IgD-negative memory B cell (primary cell): Measurements from ENCODE around the gene NME9. TPM values are rescaled to one million over a fixed set of nuclear protein-coding genes. Genes with fewer than 3 reads are reported as not detected.

Experiments
- H3K27ac Mint-ChIP-seq, 3 donors: one replicate each; pipeline ENCODE4 v1.8.0; 2020 to 2022; ENCODE audit warnings: mild to moderate bottlenecking in 3 of 3, mixed read lengths in 3 of 3, moderate library complexity in 1 of 3
- H3K27me3 Mint-ChIP-seq: one replicate; pipeline ENCODE4 v1.8.0; 2021; ENCODE audit warnings: mixed read lengths
- H3K36me3 Mint-ChIP-seq: one replicate; pipeline ENCODE4 v1.8.0; 2020; ENCODE audit warnings: mild to moderate bottlenecking, mixed read lengths
- H3K4me1 Mint-ChIP-seq, 3 donors: one replicate each; pipeline ENCODE4 v1.8.0; 2020 to 2022; ENCODE audit warnings: mixed read lengths in 3 of 3, mild to moderate bottlenecking in 1 of 3
- H3K4me3 Mint-ChIP-seq, 4 donors: one replicate each; pipeline ENCODE4 v1.8.0; 2020 to 2022; ENCODE audit warnings: mild to moderate bottlenecking in 4 of 4, mixed read lengths in 4 of 4, moderate library complexity in 3 of 4
- H3K9me3 Mint-ChIP-seq, 3 donors: one replicate each; pipeline ENCODE4 v1.8.0; 2020 to 2021; ENCODE audit warnings: mixed read lengths in 3 of 3, mild to moderate bottlenecking in 1 of 3
- polyA plus RNA-seq: library from polyadenylated mRNA; unstranded; fragments of 300-500 nt; fragmentation: Illumina TruSeq; gene quantifications from one replicate; pipeline ENCODE4 v1.2.3, GENCODE V29; 2021

NME9 gene
- polyA plus RNA-seq, 1 donor from 2014 or later = 0.29 TPM

GRCh38 chr3:138354376-138354775 lies 24.7 kb upstream of the NME9 start:
- Mint-ChIP-seq H3K27me3 (peaks cover 36% of the 10 kb centered on the region), H3K27ac (no peak overlapping the region)

DNA sequence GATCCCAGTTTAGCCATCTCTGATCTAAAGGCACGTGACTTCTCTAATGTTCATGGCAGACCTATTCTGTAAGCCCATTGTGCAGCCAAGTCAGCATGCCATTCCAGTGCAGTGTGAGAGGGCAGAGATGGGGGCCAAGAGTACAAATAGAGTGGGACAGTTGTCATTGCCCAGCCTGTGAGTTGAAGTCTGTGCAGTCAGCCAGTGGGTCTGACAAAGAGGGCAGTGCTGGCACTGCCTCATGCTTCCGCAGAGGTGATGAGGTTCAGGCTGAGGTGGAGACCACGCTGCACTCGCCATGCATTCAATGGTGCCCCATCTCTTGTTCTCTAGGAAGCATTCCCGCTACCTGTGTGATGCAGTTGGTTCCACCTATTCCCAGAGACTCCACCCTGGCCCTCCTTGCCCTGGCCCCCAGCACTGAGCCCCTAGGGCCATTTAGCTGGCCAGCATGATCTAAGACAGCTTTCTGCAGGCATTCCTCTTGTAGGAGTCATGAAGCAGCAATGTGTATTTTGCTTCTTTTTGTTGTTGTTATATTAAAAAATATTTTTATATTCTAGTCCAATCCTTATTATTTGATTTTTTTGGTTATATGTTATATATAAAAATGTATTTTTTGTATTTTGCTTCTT lies 22.4 kb upstream of the NME9 start:
- Mint-ChIP-seq H3K36me3 (peaks cover 2% of the 10 kb centered on the region), H3K9me3 (peaks cover 0 to 5% (median 2%) of the 10 kb centered on the region in 3 donors), H3K27ac (no peak overlapping the region), H3K4me1 (peaks cover 4 to 7% (median 4%) of the 10 kb centered on the region in 3 donors), H3K4me3 (no peak overlapping the region), H3K27me3 (peaks cover 46% of the 10 kb centered on the region)

More at GRCh38 chr3:138354376-138354775, 24.7 kb upstream of the NME9 start:
- peaks cover 0 to 2% (median 0%) of the 10 kb centered on the region in 3 donors for H3K9me3 Mint-ChIP-seq
- H3K36me3 Mint-ChIP-seq = peaks cover 2% of the 10 kb centered on the region
- H3K4me3 Mint-ChIP-seq = no peak overlapping the region
- no peaks in the 10 kb centered on the region for H3K4me1 Mint-ChIP-seq

GRCh38 chr3:138351151-138351550 lies 21.5 kb upstream of the NME9 start:
- no peak overlapping the region for H3K27ac Mint-ChIP-seq
- peaks cover 4 to 7% (median 4%) of the 10 kb centered on the region in 3 donors for H3K4me1 Mint-ChIP-seq
- no peak overlapping the region for H3K4me3 Mint-ChIP-seq
- peaks cover 2% of the 10 kb centered on the region for H3K36me3 Mint-ChIP-seq
- H3K27me3 Mint-ChIP-seq = peaks cover 55% of the 10 kb centered on the region
- peaks cover 0 to 5% (median 2%) of the 10 kb centered on the region in 3 donors for H3K9me3 Mint-ChIP-seq

GRCh38 chr3:138349926-138350665 lies 20.4 kb upstream of the NME9 start:
- peak overlapping the region in 1 of 4 donors; percentile 9 for H3K4me3 Mint-ChIP-seq
- peaks cover 59% of the 10 kb centered on the region for H3K27me3 Mint-ChIP-seq

GRCh38 chr3:138348754-138349739 lies 19.4 kb upstream of the NME9 start:
- Mint-ChIP-seq H3K9me3 (peaks cover 0 to 2% (median 2%) of the 10 kb centered on the region in 3 donors), H3K4me1 (peaks cover 4 to 7% (median 4%) of the 10 kb centered on the region in 3 donors), H3K27ac (no peak overlapping the region), H3K27me3 (peaks cover 69% of the 10 kb centered on the region), H3K36me3 (peaks cover 2% of the 10 kb centered on the region), H3K4me3 (peak overlapping the region in 1 of 4 donors; percentile 46)

More at GRCh38 chr3:138349926-138350665, 20.4 kb upstream of the NME9 start:
- Mint-ChIP-seq H3K9me3 (peaks cover 0 to 5% (median 2%) of the 10 kb centered on the region in 3 donors), H3K36me3 (peaks cover 2% of the 10 kb centered on the region), H3K27ac (no peak overlapping the region), H3K4me1 (peaks cover 4 to 7% (median 4%) of the 10 kb centered on the region in 3 donors)

GRCh38 chr3:138347960-138348753 lies 18.5 kb upstream of the NME9 start, which contains the start of gene MRAS:
TSS of gene MRAS (plus strand) at chr3:138348579. CDS start at chr3:138372884, 24,305 bp downstream.
- H3K27ac Mint-ChIP-seq = peak within 1 kb of the TSS in 1 of 3 donors; percentile 91
- peaks cover 64% of the 10 kb centered on the region for H3K27me3 Mint-ChIP-seq
- H3K4me1 Mint-ChIP-seq = peaks cover 4 to 7% (median 4%) of the 10 kb centered on the region in 3 donors
- peaks cover 2% of the 10 kb centered on the region for H3K36me3 Mint-ChIP-seq
- H3K4me3 Mint-ChIP-seq = peak within 1 kb of the TSS; percentile 54 to 87 (median 75)
- peaks cover 0 to 2% (median 2%) of the 10 kb centered on the region in 3 donors for H3K9me3 Mint-ChIP-seq

- peaks cover 0 to 8% (median 4%) of the 10 kb centered on the region in 3 donors for H3K9me3 Mint-ChIP-seq
- no peak overlapping the region for H3K4me3 Mint-ChIP-seq
Observed at GRCh38 chr3:138344754-138345153, 15.1 kb upstream of the NME9 start.

DNA sequence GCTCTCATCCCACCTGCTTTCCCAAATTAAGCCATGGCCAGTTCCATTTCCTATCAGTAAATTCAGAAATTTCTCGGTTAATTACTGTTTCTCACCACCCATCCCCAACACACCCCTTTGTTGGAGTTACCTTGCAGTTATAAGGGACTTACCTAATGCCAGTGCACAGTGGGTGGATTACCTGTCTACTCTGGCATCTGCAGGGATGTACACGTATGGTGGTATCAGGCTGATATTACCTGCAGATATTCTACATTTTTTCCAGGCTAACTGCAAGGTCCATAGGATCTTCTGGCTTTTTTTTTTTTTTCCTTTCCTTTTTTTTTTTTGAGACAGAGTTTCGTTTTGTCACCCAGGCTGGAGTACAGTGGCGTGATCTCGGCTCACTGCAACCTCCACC lies 10.9 kb upstream of the NME9 start:
- H3K9me3 Mint-ChIP-seq = peaks cover 0 to 6% (median 3%) of the 10 kb centered on the region in 3 donors
- H3K4me3 Mint-ChIP-seq = no peak overlapping the region
- no peaks in the 10 kb centered on the region for H3K4me1 Mint-ChIP-seq
- H3K36me3 Mint-ChIP-seq = peaks cover 1% of the 10 kb centered on the region
- H3K27me3 Mint-ChIP-seq = peaks cover 35% of the 10 kb centered on the region
- no peak overlapping the region for H3K27ac Mint-ChIP-seq

More at GRCh38 chr3:138344754-138345153, 15.1 kb upstream of the NME9 start:
- H3K4me1 Mint-ChIP-seq = peaks cover 4 to 7% (median 4%) of the 10 kb centered on the region in 3 donors
- peaks cover 60% of the 10 kb centered on the region for H3K27me3 Mint-ChIP-seq
- H3K36me3 Mint-ChIP-seq = peaks cover 2% of the 10 kb centered on the region
- no peak overlapping the region for H3K27ac Mint-ChIP-seq

- Mint-ChIP-seq H3K4me3 (peak overlapping the region in 1 of 4 donors; percentile 16), H3K27ac (no peak overlapping the region), H3K27me3 (peaks cover 23% of the 10 kb centered on the region)
Observed at GRCh38 chr3:138338811-138339210, 9.2 kb upstream of the NME9 start.

GRCh38 chr3:138338244-138338643 lies 8.6 kb upstream of the NME9 start:
- Mint-ChIP-seq H3K27ac (no peak overlapping the region), H3K9me3 (peaks cover 0 to 6% (median 3%) of the 10 kb centered on the region in 3 donors), H3K4me1 (no peaks in the 10 kb centered on the region), H3K36me3 (peaks cover 1% of the 10 kb centered on the region), H3K4me3 (no peak overlapping the region), H3K27me3 (peaks cover 23% of the 10 kb centered on the region)

More at GRCh38 chr3:138338811-138339210, 9.2 kb upstream of the NME9 start:
- Mint-ChIP-seq H3K36me3 (peaks cover 1% of the 10 kb centered on the region), H3K4me1 (no peaks in the 10 kb centered on the region), H3K9me3 (peaks cover 0 to 6% (median 3%) of the 10 kb centered on the region in 3 donors)

GRCh38 chr3:138336454-138336999 lies 6.9 kb upstream of the NME9 start:
- H3K36me3 Mint-ChIP-seq = peaks cover 1% of the 10 kb centered on the region
- no peak overlapping the region for H3K4me3 Mint-ChIP-seq
- H3K4me1 Mint-ChIP-seq = peaks cover 0 to 5% (median 3%) of the 10 kb centered on the region in 3 donors
- peaks cover 0 to 1% (median 0%) of the 10 kb centered on the region in 3 donors for H3K9me3 Mint-ChIP-seq
- no peak overlapping the region for H3K27ac Mint-ChIP-seq
- H3K27me3 Mint-ChIP-seq = peaks cover 14% of the 10 kb centered on the region

DNA sequence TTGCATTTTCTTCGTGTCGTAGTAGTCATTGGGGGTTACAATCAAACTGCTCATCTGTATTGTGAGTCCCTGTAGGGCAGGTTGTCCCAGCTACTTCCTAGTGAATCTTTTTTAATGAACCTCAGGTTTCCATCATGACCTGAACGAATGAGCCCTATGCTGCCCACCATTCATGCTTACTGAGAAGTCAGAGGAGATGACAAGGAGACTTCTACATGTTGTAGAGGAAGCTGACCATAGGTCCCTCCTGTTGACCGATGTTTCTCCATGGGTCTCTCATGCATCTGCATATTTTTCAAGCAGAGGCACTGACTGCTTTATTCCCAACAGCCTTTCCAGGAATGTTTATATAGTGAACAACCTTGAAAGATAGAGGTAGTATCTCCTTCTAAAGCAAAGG lies 5.0 kb upstream of the NME9 start:
- Mint-ChIP-seq H3K9me3 (peaks cover 0 to 1% (median 0%) of the 10 kb centered on the region in 3 donors), H3K36me3 (peaks cover 1% of the 10 kb centered on the region), H3K27ac (no peak overlapping the region)

DNA sequence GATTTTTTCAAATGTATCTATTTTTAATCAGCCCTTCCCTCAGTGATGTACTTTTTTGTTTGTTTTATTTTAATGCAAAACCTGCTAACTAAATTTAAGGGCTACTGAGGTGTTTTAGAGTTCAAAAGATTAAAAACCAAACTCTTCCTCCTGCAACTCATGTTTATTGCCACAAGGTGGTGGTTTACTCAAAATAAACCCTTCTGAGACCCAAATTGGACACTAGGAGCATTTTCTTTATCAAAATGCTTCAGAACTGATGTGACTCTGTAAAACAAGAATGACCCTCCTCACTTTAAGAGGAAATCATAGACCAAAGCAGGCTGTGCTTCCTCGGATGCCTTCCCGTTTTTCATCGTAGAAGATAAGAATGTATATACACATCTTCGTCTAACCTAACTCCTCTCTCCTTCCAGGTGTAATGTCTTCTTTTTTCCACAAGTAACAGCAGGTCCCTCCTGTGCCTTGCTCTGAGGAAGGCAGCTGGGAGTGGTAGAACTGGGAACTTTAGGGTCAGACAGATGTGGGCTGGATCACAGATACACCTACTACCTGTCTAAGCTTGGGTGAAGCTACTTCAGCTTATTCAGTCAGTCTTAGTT lies 2.9 kb upstream of the NME9 start:
- H3K36me3 Mint-ChIP-seq = no peaks in the 10 kb centered on the region
- peaks cover 6 to 19% (median 14%) of the 10 kb centered on the region in 3 donors for H3K4me1 Mint-ChIP-seq
- H3K4me3 Mint-ChIP-seq = peak overlapping the region in 2 of 4 donors; percentile 17 to 82
- H3K27ac Mint-ChIP-seq = peak overlapping the region in 1 of 3 donors; percentile 36
- H3K27me3 Mint-ChIP-seq = peaks cover 14% of the 10 kb centered on the region
- peaks cover 0 to 2% (median 0%) of the 10 kb centered on the region in 3 donors for H3K9me3 Mint-ChIP-seq

More for the DNA sequence above, 5.0 kb upstream of the NME9 start:
- Mint-ChIP-seq H3K4me1 (peaks cover 2 to 10% (median 6%) of the 10 kb centered on the region in 3 donors), H3K27me3 (peaks cover 14% of the 10 kb centered on the region), H3K4me3 (no peak overlapping the region)
